Measurements from ENCODE around the gene PIGU.

DNA sequence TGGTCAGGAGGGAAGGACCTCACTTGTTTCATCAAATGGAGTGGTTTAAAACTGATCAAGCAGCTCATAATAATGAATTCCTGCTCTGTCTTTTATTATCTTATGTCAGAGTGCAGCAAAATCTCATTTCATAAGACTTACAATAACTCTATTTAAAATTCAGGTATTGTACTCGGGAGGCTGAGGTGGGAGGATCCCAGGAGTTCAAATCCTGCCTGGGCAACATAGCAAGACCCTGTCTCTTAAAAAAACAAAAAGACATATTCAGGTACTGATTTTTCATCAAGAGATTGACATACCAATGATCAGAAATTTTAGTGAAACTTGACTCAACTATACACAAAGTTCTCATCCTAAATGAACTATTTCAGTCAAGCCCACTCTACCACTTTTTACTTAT lies 166.3 kb downstream of the PIGU start:
- no peak for TF ChIP-seq ZBTB5 (IDR thresholded peaks at IDR 0.05)
- TF ChIP-seq, protein P1, sequence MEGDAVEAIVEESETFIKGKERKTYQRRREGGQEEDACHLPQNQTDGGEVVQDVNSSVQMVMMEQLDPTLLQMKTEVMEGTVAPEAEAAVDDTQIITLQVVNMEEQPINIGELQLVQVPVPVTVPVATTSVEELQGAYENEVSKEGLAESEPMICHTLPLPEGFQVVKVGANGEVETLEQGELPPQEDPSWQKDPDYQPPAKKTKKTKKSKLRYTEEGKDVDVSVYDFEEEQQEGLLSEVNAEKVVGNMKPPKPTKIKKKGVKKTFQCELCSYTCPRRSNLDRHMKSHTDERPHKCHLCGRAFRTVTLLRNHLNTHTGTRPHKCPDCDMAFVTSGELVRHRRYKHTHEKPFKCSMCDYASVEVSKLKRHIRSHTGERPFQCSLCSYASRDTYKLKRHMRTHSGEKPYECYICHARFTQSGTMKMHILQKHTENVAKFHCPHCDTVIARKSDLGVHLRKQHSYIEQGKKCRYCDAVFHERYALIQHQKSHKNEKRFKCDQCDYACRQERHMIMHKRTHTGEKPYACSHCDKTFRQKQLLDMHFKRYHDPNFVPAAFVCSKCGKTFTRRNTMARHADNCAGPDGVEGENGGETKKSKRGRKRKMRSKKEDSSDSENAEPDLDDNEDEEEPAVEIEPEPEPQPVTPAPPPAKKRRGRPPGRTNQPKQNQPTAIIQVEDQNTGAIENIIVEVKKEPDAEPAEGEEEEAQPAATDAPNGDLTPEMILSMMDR (IDR thresholded peaks at IDR 0.05 in 2 of 3, conservative IDR thresholded peaks at IDR 0.05 in 1 of 3; ENCODE audit: insufficient read depth in 2 of 3, low read depth in 1 of 3, low read length in 3 of 3), result no peak
- TF ChIP-seq HDAC6 (IDR thresholded peaks at IDR 0.05; ENCODE audit: low read depth, low read length), result no peak

Measured in K562 (cell line).